ENCODE results near the gene GNG4.

DNA sequence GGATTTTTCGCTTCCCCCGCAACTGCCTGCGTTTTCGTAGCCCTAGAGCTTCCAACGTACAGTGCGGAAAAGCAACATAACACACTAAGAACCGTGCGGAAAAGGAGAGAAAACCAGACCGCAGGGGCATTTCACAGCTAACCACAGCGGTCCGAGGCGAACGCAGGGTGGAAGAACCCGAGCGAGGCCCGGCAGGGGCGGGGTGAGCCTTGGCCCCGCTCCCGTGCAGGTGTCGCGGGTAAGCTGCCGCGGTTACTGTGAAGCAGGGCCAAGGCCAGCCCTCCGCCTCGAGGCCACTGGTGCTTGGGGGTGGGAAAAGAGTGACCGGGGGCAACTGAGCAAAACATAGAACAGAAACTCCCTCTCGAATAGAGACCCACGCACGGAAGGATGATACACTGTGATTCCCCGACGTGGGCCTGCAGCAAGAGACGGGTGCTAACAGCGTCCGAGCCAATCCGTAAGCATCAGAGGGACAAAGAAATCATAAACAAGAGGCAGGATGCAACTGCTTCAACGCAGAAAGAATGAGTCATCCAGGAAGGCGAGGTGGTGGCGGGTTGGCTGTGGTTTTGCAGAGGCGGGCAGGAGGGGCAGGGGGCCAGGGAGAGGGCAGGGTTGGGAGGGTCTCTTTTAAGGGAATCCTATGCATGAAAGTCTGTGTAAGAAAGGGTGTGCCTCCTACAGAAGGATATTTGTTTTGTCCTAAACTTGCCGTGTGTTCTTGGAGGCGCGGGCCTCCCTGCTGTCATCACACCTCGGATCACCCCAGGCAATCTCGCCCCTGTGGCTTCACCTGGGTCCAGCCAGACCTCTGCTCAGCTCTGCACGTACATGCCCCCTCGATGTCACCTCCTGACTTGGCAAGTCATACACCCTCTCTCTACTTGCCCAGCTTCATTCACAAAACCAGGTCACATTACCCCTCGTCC lies 7.3 kb downstream of the GNG4 start:
- TF ChIP-seq, protein P1, sequence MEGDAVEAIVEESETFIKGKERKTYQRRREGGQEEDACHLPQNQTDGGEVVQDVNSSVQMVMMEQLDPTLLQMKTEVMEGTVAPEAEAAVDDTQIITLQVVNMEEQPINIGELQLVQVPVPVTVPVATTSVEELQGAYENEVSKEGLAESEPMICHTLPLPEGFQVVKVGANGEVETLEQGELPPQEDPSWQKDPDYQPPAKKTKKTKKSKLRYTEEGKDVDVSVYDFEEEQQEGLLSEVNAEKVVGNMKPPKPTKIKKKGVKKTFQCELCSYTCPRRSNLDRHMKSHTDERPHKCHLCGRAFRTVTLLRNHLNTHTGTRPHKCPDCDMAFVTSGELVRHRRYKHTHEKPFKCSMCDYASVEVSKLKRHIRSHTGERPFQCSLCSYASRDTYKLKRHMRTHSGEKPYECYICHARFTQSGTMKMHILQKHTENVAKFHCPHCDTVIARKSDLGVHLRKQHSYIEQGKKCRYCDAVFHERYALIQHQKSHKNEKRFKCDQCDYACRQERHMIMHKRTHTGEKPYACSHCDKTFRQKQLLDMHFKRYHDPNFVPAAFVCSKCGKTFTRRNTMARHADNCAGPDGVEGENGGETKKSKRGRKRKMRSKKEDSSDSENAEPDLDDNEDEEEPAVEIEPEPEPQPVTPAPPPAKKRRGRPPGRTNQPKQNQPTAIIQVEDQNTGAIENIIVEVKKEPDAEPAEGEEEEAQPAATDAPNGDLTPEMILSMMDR (IDR thresholded peaks at IDR 0.05): no peak
- no peak for TF ChIP-seq POLR2A (IDR thresholded peaks at IDR 0.05)

Data from adrenal gland (tissue), 5 donors.